Endothelial cell (in vitro differentiated cells): Measurements from ENCODE around the gene ELF5. TPM values are rescaled to one million over a fixed set of nuclear protein-coding genes. Genes with fewer than 3 reads are reported as not detected.

Experiments used
- DNase-seq: peaks from one replicate; pipeline ENCODE4 v3.0.0; 2021; ENCODE audit warnings: low spot score
- H3K27ac Mint-ChIP-seq: one replicate; pipeline ENCODE4 v1.8.0; 2021; ENCODE audit warnings: mixed read lengths, inconsistent platforms; ENCODE audit not compliant: unreplicated experiment
- H3K27me3 Mint-ChIP-seq: one replicate; pipeline ENCODE4 v1.8.0; 2021; ENCODE audit warnings: mild to moderate bottlenecking, moderate library complexity, mixed read lengths, inconsistent platforms; ENCODE audit not compliant: unreplicated experiment
- H3K36me3 Mint-ChIP-seq: one replicate; pipeline ENCODE4 v1.8.0; 2021; ENCODE audit warnings: mild to moderate bottlenecking, low read depth, mixed read lengths, inconsistent platforms; ENCODE audit not compliant: unreplicated experiment
- H3K4me1 Mint-ChIP-seq: one replicate; pipeline ENCODE4 v1.8.0; 2021; ENCODE audit warnings: mild to moderate bottlenecking, mixed read lengths, inconsistent platforms; ENCODE audit not compliant: unreplicated experiment
- H3K4me3 Mint-ChIP-seq: one replicate; pipeline ENCODE4 v1.8.0; 2021; ENCODE audit warnings: mild to moderate bottlenecking, mixed read lengths, inconsistent platforms; ENCODE audit not compliant: unreplicated experiment
- H3K9me3 Mint-ChIP-seq: one replicate; pipeline ENCODE4 v1.8.0; 2021; ENCODE audit warnings: mixed read lengths, inconsistent platforms; ENCODE audit not compliant: unreplicated experiment
- total RNA-seq: library from RNA; stranded (reverse); fragmentation: NEBNext Ultra II Directional; extraction: Animal tissue kit (Norgen Biotek cat#: 25700); gene quantifications from one replicate; pipeline ENCODE4 v1.2.1, GENCODE V29; 2021; ENCODE audit not compliant: unreplicated experiment
- TF ChIP-seq, protein P1 (sequence below): fragments of 200-600 bp; sonication (generic); IDR thresholded peaks from one replicate; pipeline ENCODE4 v1.5.0; 2021; ENCODE audit warnings: antibody characterized with exemption; ENCODE audit not compliant: unreplicated experiment

The ELF5 gene
- total RNA-seq, 1 donor from 2014 or later = not detected

DNA sequence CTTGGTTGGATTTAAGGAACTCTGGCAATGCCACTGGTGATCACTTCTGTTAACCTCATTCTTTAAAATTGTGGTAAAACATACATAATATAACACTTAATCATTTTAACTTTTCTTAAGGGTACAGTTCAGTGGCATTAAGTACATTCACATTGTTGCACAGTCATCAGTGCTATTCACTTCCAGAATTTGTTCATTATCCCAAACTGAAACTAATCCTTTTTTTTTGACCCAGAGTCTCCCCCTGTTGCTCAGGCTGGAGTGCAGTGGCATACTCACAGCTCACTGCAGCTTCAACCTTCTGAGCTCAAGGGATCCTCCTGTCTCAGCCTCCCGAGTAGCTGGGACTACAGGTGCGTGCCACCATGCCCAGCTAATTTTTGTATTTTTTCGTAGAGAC is 10.6 kb downstream of the ELF5 start:
- Mint-ChIP-seq H3K4me3 (no peak overlapping the region), H3K27ac (no peak overlapping the region), H3K4me1 (no peaks in the 10 kb centered on the region), H3K36me3 (no peaks in the 10 kb centered on the region), H3K27me3 (no peaks in the 10 kb centered on the region), H3K9me3 (no peaks in the 10 kb centered on the region)
- TF ChIP-seq, protein P1, sequence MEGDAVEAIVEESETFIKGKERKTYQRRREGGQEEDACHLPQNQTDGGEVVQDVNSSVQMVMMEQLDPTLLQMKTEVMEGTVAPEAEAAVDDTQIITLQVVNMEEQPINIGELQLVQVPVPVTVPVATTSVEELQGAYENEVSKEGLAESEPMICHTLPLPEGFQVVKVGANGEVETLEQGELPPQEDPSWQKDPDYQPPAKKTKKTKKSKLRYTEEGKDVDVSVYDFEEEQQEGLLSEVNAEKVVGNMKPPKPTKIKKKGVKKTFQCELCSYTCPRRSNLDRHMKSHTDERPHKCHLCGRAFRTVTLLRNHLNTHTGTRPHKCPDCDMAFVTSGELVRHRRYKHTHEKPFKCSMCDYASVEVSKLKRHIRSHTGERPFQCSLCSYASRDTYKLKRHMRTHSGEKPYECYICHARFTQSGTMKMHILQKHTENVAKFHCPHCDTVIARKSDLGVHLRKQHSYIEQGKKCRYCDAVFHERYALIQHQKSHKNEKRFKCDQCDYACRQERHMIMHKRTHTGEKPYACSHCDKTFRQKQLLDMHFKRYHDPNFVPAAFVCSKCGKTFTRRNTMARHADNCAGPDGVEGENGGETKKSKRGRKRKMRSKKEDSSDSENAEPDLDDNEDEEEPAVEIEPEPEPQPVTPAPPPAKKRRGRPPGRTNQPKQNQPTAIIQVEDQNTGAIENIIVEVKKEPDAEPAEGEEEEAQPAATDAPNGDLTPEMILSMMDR = no peak
- no peak for DNase-seq

GRCh38 chr11:34501949-34502348 is 11.6 kb downstream of the ELF5 start:
- H3K4me3 Mint-ChIP-seq = no peak overlapping the region
- H3K27ac Mint-ChIP-seq = no peak overlapping the region
- H3K36me3 Mint-ChIP-seq = no peaks in the 10 kb centered on the region

DNA sequence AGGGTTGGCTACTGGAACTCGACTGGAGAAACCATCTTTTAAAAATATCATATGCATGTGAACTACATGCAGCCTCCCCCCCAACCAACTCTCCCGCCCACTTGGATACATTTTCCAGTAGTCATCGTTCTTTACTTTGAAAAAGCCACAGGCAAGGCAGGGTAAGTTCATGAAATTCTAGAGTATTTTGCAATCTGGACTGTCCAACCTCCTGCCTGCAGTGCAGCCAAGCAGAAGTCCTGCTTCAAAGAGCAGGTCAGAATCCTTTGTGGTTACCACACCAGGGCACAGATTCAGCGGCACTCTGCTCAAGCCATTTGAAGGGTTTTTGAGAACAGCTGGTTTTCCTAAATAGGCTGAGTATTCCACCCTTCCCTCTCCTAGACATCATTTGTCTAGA is 12.1 kb downstream of the ELF5 start:
- no peak for DNase-seq
- H3K27ac Mint-ChIP-seq = no peak overlapping the region
- TF ChIP-seq, protein P1 = no peak
- H3K4me3 Mint-ChIP-seq = no peak overlapping the region
- no peaks in the 10 kb centered on the region for H3K9me3 Mint-ChIP-seq
- H3K36me3 Mint-ChIP-seq = no peaks in the 10 kb centered on the region
- H3K27me3 Mint-ChIP-seq = peaks cover 4% of the 10 kb centered on the region
- no peaks in the 10 kb centered on the region for H3K4me1 Mint-ChIP-seq

More at GRCh38 chr11:34501949-34502348, 11.6 kb downstream of the ELF5 start:
- no peak for DNase-seq
- Mint-ChIP-seq H3K4me1 (no peaks in the 10 kb centered on the region), H3K27me3 (no peaks in the 10 kb centered on the region), H3K9me3 (no peaks in the 10 kb centered on the region)
- TF ChIP-seq, protein P1 = no peak

DNA sequence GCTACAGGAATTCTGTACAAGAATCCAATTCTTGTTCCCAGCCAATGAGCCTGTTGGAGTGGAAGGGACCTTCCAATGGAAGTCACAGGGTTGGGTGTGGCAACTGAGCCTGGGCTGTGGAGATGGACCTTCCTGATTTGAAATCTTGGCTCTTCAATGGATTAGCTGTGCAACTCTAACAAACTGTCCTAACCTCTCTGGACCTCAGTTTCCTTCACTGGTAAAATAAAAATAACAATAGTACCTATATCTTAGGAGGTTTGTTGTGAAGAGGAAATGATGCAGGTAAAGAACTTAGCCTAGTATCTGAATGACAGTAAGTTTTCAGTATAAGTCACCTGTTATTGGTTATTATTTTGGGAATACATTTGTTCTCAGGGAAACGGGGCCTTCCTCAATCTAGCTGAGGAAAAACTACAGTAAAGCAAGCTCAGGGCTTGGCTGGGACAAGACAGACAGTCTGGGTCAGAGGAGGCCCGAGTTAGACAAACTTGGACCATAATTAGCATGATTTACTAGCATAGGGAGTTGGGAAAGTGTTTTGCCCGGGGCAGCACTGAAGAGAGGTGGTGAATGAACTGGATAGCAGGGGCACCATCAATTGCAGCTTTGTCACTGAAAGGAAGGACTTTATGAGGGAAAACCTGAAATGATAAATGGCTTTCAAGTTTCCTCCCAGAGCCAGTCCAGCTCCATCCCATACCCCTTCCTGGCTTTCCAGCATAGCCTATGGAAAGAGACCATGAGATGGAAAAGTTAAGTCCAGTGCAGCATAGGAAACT is 13.7 kb downstream of the ELF5 start:
- Mint-ChIP-seq H3K4me3 (no peak overlapping the region), H3K27ac (no peak overlapping the region), H3K36me3 (no peaks in the 10 kb centered on the region), H3K27me3 (peaks cover 4% of the 10 kb centered on the region), H3K9me3 (no peaks in the 10 kb centered on the region), H3K4me1 (no peaks in the 10 kb centered on the region)
- TF ChIP-seq, protein P1 = no peak
- DNase-seq = no peak

GRCh38 chr11:34495724-34496377 is 17.7 kb downstream of the ELF5 start:
- H3K36me3 Mint-ChIP-seq = no peaks in the 10 kb centered on the region
- H3K4me1 Mint-ChIP-seq = no peaks in the 10 kb centered on the region
- no peaks in the 10 kb centered on the region for H3K9me3 Mint-ChIP-seq
- no peak overlapping the region for H3K27ac Mint-ChIP-seq
- no peak for DNase-seq
- TF ChIP-seq, protein P1 = no peak
- H3K4me3 Mint-ChIP-seq = no peak overlapping the region
- peaks cover 4% of the 10 kb centered on the region for H3K27me3 Mint-ChIP-seq
